Duodenal mucosa (tissue), 2 donors: ENCODE measurements around the gene GGNBP2.

Experiments
- H3K27ac ChIP-seq: one replicate; pipeline ENCODE4 v1.7.0; 2013; ENCODE audit warnings: low read depth, low read length
- H3K27me3 ChIP-seq, 2 donors: one replicate each; pipeline ENCODE4 v1.7.0; 2013; ENCODE audit warnings: low read length in 2 of 2, control low read depth in 1 of 2; ENCODE audit not compliant: insufficient read depth in 2 of 2, control insufficient read depth in 1 of 2
- H3K36me3 ChIP-seq, 2 donors: one replicate each; pipeline ENCODE4 v1.7.0; 2013; ENCODE audit warnings: low read length in 2 of 2, control low read depth in 1 of 2; ENCODE audit not compliant: insufficient read depth in 2 of 2, control insufficient read depth in 1 of 2
- H3K4me1 ChIP-seq, 2 donors: one replicate each; pipeline ENCODE4 v1.7.0; 2013; ENCODE audit warnings: low read length in 2 of 2, control low read depth in 1 of 2; ENCODE audit not compliant: insufficient read depth in 2 of 2, control insufficient read depth in 1 of 2
- H3K4me3 ChIP-seq, 2 donors: one replicate each; pipeline ENCODE4 v1.7.0; 2013; ENCODE audit warnings: low read length in 2 of 2, low read depth in 1 of 2
- H3K9ac ChIP-seq, 2 donors: one replicate each; pipeline ENCODE4 v1.7.0; 2013; ENCODE audit warnings: low read length in 2 of 2, low read depth in 1 of 2
- H3K9me3 ChIP-seq, 2 donors: one replicate each; pipeline ENCODE4 v1.7.0; 2013; ENCODE audit warnings: low read length in 2 of 2, control low read depth in 1 of 2; ENCODE audit not compliant: control insufficient read depth in 1 of 2

The GGNBP2 gene, protein sequence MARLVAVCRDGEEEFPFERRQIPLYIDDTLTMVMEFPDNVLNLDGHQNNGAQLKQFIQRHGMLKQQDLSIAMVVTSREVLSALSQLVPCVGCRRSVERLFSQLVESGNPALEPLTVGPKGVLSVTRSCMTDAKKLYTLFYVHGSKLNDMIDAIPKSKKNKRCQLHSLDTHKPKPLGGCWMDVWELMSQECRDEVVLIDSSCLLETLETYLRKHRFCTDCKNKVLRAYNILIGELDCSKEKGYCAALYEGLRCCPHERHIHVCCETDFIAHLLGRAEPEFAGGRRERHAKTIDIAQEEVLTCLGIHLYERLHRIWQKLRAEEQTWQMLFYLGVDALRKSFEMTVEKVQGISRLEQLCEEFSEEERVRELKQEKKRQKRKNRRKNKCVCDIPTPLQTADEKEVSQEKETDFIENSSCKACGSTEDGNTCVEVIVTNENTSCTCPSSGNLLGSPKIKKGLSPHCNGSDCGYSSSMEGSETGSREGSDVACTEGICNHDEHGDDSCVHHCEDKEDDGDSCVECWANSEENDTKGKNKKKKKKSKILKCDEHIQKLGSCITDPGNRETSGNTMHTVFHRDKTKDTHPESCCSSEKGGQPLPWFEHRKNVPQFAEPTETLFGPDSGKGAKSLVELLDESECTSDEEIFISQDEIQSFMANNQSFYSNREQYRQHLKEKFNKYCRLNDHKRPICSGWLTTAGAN

DNA sequence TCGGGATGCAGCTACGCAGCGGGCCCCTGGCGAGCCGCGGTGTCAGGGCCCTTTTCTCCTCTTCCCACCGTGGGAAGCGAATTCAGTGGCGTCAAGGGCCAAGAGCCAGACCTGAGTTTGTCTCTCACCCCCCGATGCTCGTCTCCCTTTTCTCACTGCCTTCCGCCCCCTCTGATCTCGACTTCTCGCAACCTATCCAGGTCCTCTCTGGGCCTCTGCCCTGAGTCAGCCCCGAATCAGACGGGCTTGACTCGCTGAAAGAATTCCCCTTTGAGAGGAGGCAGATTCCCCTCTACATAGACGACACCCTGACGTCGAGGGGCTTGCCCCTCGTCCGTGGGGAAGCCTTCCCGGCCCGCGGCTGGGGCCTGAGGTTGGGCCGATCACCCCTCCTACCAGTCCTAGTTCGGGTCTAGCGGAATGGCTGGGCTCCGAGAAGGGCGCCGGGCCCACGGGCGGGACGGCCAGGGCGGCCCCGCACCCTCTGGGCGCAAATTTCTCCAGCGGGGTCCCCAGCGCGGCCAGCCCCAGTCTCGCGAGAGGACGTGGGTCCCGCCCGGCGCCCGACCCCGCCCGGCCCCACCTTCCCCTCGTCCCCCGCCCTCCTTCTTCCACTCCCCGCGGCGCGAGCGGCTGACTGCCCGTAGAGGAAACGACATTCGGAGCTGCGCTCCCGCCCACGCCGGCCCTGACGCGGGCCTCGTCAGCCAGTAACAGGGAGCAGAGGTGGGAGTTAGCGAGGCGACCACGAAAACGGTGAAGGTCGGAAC, at the start of gene GGNBP2:
TSS of gene GGNBP2 (plus strand) at position 613 of the 770 bp plus-strand sequence. CDS start 806 bp downstream, outside the sequence.
- peak within 1 kb of the TSS; percentile 100 for H3K9ac ChIP-seq
- H3K27me3 ChIP-seq, result no peaks in the 10 kb centered on the region
- H3K4me1 ChIP-seq, result peaks cover 27 to 37% of the 10 kb centered on the region in 2 donors
- H3K27ac ChIP-seq, result peak within 1 kb of the TSS; percentile 100
- no peaks in the 10 kb centered on the region for H3K9me3 ChIP-seq
- peaks cover 0 to 5% of the 10 kb centered on the region in 2 donors for H3K36me3 ChIP-seq
- H3K4me3 ChIP-seq, result peak within 1 kb of the TSS; percentile 98

DNA sequence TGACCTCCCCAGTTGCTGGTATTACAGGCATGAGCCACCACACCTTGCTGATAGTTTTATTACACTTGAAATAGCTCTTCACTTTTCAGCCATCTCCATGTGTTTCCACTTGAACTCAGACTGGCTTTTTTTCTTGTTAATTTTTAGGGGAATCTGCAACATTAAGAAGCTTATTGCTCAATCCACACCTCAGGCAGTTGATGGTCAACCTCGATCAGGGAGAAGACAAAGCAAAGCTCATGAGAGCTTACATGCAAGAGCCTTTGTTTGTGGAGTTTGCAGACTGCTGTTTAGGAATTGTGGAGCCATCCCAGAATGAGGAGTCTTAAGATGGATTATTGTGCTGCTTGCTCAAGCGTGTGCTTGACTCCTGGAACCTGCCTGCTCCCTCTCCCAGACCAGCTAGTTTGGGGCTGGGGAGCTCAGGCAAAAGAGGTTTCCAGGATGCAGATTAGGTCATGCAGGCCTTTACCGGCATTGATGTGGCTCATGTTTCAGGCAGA, 49.6 kb upstream of the GGNBP2 start:
- no peaks in the 10 kb centered on the region for H3K9me3 ChIP-seq
- H3K36me3 ChIP-seq, result peaks cover 41 to 68% of the 10 kb centered on the region in 2 donors
- H3K4me3 ChIP-seq, result no peak overlapping the region
- no peak overlapping the region for H3K27ac ChIP-seq
- no peaks in the 10 kb centered on the region for H3K27me3 ChIP-seq
- no peaks in the 10 kb centered on the region for H3K4me1 ChIP-seq
- H3K9ac ChIP-seq, result no peak overlapping the region

DNA sequence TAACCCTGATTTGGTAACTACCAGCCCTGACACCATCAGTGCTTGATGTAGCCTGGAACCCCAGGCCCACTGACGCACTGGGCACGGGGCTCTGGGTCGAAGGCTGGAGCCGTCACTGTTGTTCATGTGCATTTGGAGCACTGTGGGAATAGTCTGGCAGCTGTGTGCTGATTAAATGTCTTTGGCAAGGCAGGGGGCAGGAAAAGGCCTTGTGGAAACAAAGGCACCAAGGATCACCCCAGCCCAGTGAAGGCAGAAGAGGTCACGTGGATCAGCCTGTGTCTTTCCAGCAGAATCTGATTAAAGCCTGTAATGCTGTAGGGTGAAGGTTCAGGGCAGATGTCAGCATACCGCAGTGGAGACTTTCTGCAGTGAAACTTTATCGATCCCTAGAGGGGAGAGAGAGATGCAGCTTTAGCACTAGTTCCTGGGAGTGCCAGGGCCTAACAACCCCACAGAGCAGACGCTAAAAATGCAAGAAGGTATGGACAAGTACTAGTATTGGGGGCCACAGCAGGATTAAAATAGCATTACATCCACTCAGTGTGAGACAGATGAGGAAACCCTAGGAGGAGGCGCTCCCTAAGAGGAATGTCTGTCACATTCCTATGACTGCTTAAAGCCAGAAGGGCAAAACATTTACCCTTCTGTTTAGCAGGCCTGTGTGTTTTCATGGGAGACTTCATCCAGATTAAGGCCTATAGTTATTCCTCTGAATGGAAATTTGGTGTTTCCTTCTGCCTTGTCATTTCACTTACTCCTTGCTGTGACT, 48.5 kb upstream of the GGNBP2 start:
- Histone ChIP-seq H3K27ac (no peak overlapping the region), H3K4me1 (no peaks in the 10 kb centered on the region), H3K27me3 (no peaks in the 10 kb centered on the region), H3K4me3 (no peak overlapping the region), H3K9ac (no peak overlapping the region), H3K9me3 (no peaks in the 10 kb centered on the region), H3K36me3 (peaks cover 42 to 75% of the 10 kb centered on the region in 2 donors)

DNA sequence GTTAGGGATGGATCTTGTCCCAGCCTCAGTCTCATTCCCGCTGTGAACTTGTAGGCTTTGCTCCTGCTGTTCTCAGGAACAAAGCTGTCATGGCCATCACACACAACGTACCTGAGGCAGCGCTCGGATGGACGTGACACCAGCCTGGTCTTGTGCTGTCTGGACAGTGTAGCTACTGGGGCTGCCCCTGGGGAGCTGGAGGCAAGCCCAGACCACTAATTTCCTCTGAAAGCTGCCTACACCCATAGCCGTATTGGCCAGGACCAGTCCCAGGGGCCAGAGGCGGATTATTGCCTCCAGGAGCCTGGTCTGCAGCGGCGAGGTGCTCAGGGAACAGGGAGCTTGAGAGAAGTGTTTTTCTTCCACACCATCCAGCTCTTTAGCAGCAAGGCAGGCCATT, 46.6 kb upstream of the GGNBP2 start:
- Histone ChIP-seq H3K4me3 (no peak overlapping the region), H3K27me3 (no peaks in the 10 kb centered on the region), H3K9ac (no peak overlapping the region), H3K36me3 (peaks cover 35 to 75% of the 10 kb centered on the region in 2 donors), H3K9me3 (no peaks in the 10 kb centered on the region), H3K27ac (no peak overlapping the region), H3K4me1 (no peaks in the 10 kb centered on the region)

DNA sequence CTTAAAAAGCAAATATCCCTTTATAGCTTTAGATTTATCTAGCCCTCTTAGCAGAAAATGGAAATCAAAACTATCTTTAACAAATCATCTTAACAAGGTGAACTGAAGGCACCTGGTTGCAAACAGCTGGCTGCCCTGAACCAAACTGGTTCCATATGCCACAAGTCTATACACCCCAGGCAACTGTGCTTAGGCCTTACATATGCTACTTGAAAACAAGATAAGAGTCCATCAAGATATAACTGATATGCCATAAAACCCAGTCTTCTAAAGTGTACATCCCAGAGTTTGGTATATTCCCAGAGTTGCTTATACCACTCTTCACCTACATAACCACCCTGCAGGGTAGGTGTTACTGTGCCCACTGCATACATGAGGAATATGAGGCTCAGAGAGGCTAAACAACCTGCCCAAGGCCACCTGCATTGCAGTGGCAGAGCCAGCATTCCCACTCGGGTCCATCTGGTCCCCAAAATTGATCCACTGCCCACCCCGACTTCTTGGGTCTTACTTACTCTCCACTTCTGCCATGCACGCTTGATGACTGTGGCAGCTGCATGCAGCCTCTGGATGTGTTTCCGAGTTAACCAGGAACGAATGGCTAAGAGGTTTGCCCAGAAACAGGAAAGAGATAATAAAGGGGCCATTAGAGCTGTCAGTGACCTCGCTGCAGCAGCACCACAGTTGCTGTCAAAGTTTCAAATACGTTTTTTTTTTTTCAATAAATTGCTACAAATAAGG, 46.0 kb upstream of the GGNBP2 start:
- H3K9ac ChIP-seq, result no peak overlapping the region
- no peaks in the 10 kb centered on the region for H3K4me1 ChIP-seq
- no peak overlapping the region for H3K27ac ChIP-seq
- H3K9me3 ChIP-seq, result no peaks in the 10 kb centered on the region
- H3K4me3 ChIP-seq, result no peak overlapping the region
- peaks cover 31 to 75% of the 10 kb centered on the region in 2 donors for H3K36me3 ChIP-seq
- no peaks in the 10 kb centered on the region for H3K27me3 ChIP-seq

DNA sequence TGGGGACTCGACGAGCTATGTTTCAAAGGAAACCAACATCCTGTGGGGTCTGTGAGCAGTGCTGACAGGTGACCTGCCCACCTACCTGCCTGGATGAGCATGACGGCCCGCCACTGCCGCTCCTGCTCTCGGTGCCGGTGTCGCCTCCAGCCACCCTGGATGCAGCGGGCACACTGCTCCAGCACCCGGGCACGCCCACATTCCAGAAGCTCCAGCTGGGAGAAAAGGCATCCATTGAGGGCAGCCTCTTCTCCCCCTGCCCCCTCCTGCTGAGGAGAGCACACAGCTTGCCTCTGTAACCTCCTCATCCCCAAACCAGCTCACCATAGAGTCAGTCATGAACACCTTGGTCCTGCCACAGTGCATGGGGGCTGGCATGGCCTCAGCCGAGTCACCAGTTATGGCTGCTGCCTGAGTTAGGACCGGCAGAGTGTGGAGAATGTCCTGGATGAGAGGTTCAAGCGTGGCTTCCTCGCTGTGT, 43.9 kb upstream of the GGNBP2 start:
- Histone ChIP-seq H3K4me3 (no peak overlapping the region), H3K9me3 (no peaks in the 10 kb centered on the region), H3K27me3 (no peaks in the 10 kb centered on the region), H3K36me3 (peaks cover 32 to 74% of the 10 kb centered on the region in 2 donors), H3K4me1 (no peaks in the 10 kb centered on the region), H3K27ac (no peak overlapping the region), H3K9ac (no peak overlapping the region)

DNA sequence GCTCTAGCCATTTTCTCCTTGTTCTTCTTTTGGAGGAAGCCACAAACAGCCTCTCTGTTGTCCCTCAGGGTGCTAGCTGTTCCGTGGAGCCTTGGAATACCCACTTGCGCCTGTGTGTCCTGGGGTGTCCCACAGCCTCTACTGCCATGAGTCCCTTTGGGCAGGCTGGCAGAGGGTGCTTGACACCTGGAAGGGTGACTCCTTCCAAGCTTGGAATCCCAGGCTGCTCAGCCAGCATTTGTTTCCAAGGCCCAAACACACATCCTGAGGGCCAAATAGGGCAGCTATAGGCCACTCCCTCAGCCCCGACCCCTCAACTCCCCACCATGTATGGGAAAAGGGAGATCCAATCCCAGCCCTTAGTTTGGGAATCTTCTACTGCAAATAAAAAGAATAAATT, 43.4 kb upstream of the GGNBP2 start:
- H3K4me1 ChIP-seq, result no peaks in the 10 kb centered on the region
- no peaks in the 10 kb centered on the region for H3K27me3 ChIP-seq
- no peaks in the 10 kb centered on the region for H3K9me3 ChIP-seq
- no peak overlapping the region for H3K27ac ChIP-seq
- H3K9ac ChIP-seq, result no peak overlapping the region
- no peak overlapping the region for H3K4me3 ChIP-seq
- peaks cover 32 to 74% of the 10 kb centered on the region in 2 donors for H3K36me3 ChIP-seq

DNA sequence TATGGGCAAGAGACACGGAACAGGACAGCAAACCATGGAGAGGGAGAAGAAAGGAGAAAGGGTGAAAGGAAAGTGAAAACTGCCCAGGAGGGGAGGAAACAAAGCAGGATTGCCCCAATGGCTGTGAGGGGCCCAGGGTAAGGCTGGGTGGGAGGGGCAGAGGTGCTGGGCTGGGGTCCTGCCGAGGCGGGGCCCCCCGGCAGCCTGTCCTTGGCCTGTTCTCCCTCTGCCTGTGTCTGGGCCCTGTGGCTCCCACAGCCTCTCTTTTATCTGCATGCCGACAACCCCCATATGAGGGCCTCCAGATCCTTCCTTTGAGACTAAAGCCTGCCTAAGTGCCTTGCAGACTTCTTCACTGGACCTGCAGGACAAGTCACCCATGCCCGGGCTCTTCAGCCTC, 42.8 kb upstream of the GGNBP2 start:
- H3K9me3 ChIP-seq, result no peaks in the 10 kb centered on the region
- no peaks in the 10 kb centered on the region for H3K4me1 ChIP-seq
- no peak overlapping the region for H3K4me3 ChIP-seq
- H3K27ac ChIP-seq, result no peak overlapping the region
- H3K27me3 ChIP-seq, result no peaks in the 10 kb centered on the region
- peaks cover 29 to 75% of the 10 kb centered on the region in 2 donors for H3K36me3 ChIP-seq
- no peak overlapping the region for H3K9ac ChIP-seq
